Myocyte (in vitro differentiated cells): Measurements from ENCODE around the gene ZFYVE27. TPM values are rescaled to one million over a fixed set of nuclear protein-coding genes. Genes with fewer than 3 reads are reported as not detected.

Experiments used
- DNase-seq: peaks from one replicate; pipeline ENCODE4 v3.0.0-alpha.2; 2012; ENCODE audit warnings: low read depth
- total RNA-seq: library from RNA; depleted of rRNA; stranded (reverse); fragments of >200 nt; gene quantifications from 2 replicates; pipeline ENCODE4 v1.2.3, GENCODE V29; 2014

ZFYVE27 gene
- total RNA-seq, 1 donor from 2014 or later: 25.5 TPM

DNA sequence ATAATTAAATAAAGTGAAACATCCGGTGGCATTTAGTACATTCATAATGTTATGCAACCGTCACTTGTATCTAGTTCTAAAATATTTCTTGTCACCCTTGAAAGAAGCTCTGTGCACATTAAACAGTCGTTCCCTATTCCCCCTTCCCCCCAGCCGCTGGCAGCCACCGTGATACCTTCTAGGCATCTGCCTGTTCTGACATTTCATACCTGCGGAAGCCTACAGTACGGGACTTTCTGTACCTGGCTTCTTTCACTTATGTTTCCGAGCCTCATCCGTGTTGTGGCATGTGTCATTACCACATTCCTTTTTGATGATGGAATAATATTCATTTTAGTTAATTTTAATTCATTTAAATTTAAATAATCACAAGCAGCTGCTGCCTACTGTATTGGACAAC is 48.8 kb downstream of the ZFYVE27 start:
- DNase-seq: no peak

- DNase-seq: peak; percentile 39
Observed at GRCh38 chr10:97788552-97789442, 51.9 kb downstream of the ZFYVE27 start.

DNA sequence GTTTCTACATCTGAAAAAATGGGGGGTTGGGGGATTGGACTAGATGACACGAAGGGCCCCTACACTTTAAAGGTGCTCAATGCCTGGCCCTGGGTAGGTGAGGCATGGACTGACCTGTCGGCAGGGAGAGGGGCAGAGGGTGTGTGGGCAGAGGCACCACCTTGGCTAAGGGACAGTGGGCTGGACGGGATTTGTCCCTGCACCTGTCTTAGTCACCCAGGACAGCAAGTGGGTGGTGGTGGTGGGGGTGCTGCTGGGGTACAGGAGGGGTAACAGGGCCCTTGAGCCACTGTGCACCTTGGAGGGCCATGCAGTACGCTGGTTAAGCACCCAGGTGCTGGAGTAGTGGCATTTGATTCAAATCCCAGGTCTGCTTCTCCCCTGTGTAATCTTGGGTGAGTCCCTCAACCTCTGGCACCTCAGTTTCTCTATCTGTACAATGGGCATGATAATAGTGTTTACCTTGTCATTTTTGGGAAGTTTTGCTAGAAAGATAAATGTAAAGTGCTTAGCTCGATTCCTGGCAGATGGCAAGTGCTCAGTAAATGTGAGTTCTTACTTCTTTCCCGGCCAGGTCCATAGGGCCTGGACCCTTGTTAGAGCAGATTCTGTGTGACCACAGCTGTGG is 53.0 kb downstream of the ZFYVE27 start:
- no peak for DNase-seq

GRCh38 chr10:97791824-97792721 is 55.1 kb downstream of the ZFYVE27 start:
- peak; percentile 69 for DNase-seq

GRCh38 chr10:97795886-97796285 is 59.0 kb downstream of the ZFYVE27 start:
- no peak for DNase-seq

DNA sequence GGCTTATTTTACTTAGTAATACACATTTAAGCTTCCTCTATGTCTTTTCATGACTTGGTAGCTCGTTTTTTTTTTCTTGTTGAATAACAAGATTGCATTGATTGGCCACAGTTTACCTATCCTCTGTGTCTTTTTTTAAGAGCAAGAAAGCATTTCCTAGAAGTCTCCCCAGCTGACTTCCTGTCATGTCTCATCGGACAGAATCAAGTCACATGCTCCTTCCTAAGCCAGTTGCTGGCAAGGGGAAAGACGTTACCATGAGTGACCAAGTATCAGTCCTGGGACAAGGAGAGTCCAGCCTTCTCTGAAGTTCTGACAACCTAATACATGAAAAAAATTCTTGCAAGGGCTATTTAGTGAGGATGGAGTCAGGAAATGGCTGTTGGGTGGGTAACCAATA is 59.7 kb downstream of the ZFYVE27 start:
- DNase-seq: no peak

DNA sequence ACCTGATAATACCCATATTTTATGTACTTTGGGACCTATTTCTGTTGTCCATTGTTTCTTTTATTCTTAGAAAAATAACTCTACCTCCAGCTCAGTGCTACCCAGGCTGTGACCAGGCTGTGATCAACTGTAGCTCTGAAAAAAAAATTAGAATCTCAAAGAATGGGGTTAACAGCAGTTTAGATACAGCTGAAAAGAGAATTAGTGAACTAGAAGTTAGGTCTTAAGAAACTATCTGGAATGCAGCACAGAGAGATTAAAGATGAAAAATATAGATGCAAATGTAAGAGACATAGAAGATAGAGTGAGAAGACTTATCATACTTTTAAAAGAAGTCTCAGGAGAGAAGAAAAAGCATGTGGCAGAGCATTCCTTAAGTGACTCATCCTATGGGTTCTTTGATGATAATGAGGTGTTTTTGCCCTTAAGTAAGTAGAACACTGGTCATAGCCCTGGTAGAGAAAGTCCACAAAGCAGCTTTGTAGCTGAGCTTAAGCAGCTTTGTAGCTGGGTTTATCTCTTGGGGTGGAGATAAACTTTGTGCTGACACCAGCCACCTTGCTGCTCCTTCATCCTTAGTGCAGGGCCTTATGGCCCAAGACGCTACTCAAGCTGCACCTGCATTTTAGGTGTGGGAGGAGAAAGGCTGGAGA is 62.2 kb downstream of the ZFYVE27 start:
- no peak for DNase-seq

GRCh38 chr10:97800474-97800873 is 63.5 kb downstream of the ZFYVE27 start:
- DNase-seq: no peak

DNA sequence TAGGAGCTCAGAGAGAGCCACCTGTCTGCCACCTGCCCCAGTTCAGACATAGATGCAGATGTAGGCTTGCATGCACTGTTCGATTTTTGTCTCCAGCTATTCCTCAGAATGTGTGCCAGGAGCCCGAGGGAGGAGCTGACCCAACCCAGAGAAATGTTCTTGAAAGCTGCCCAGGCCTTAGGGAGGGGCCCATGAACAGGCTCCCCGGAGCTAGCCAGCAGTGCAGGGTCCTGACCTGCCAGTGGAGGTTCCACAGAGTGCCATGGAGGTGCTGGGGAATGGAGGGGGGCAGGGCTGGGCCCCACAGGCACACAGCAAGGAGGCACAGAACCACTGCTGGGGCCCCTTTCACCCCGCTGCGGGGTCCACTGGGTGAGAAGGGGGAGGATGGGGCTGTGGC is 64.5 kb downstream of the ZFYVE27 start:
- DNase-seq: no peak

DNA sequence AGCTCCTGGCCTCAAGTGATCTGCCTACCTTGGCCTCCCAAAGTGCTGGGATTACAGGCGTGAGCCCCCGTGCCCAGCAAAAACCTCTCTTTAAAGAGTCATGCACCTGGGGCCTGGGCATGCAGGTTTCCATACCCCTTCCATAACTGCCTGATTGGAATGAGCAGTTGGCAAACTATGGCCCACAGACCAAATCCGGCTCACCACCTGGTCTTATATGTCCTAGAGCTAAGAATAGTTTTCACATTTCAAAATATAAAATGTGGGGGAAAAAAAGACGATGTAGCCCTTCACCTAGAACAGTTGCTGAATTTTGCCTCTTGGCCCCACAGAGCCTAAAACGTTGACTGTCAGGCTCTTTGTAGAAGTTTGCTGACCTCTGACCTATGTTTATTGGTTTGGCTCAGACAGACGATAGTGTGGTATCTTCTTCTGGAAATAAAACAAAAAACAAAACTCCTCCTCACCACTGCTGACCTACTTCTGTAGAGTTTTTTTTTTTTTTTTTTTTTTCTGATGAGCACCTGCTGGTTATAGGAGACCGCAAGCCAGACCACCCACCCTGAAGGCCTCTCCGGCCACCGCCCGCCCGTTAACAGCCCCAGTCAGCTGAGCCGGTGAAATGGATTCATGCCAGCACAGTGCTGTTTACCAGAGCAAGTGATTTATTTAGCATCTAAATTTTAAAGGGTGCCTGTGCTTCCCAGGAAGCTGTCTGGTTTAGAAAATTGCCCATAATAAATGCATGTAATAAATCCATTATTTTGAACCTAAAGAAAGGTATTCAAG is 68.4 kb downstream of the ZFYVE27 start:
- DNase-seq: no peak

DNA sequence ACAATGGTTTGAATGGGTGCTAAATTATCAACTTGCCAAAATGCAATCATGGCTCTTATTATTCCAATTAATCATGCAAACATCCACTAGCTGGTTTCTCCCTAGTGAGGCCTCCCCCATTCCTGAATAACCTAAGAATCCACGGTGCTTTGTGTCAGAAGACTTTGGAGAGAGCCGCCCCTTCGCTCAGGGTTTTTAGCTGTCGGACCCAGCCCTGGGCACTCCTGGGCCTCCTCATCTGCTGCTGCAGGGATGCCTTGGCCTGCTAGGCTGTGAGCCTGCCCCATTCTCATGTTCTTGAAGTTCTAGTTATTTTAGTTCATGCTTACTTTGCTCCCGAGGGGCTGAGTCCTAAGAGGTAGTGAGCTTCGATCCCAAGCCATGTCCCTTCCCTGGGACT is 69.0 kb downstream of the ZFYVE27 start:
- DNase-seq: no peak

- DNase-seq: no peak
Observed at GRCh38 chr10:97810446-97810845, 73.5 kb downstream of the ZFYVE27 start.

Other genes starting within 250 kb of the ZFYVE27 start
- gene MMS19, start 238.7 kb upstream of the ZFYVE27 start, total RNA-seq: 149 and 168 TPM in 2 replicates
- gene UBTD1, start 238.2 kb upstream of the ZFYVE27 start, total RNA-seq: 81.1 and 95.8 TPM in 2 replicates
- 61.9 and 115 TPM in 2 replicates for gene ANKRD2, start 164.3 kb upstream of the ZFYVE27 start, total RNA-seq
- gene HOGA1, start 152.7 kb upstream of the ZFYVE27 start, total RNA-seq: 1.1 and 1.8 TPM in 2 replicates
- 0.62 TPM in 1 of 2 replicates, not detected in the other for gene C10orf62, start 147.4 kb upstream of the ZFYVE27 start, total RNA-seq
- 4.9 and 5.9 TPM in 2 replicates for gene MORN4, start 103.6 kb upstream of the ZFYVE27 start, total RNA-seq
- 32.2 and 33.7 TPM in 2 replicates for gene PI4K2A, start 96.5 kb upstream of the ZFYVE27 start, total RNA-seq
- gene AVPI1, start 49.9 kb upstream of the ZFYVE27 start, total RNA-seq: 30.9 and 56.8 TPM in 2 replicates
- 31.3 and 37.2 TPM in 2 replicates for gene MARVELD1, start 23.4 kb upstream of the ZFYVE27 start, total RNA-seq
- 0.91 and 1.4 TPM in 2 replicates for gene SFRP5, start 34.9 kb downstream of the ZFYVE27 start, total RNA-seq
- gene GOLGA7B, start 112.7 kb downstream of the ZFYVE27 start, total RNA-seq: 0.29 and 0.42 TPM in 2 replicates